DOHH2 (cell line): ENCODE data around the gene CD28.

Experiments
- H3F3A ChIP-seq: fragments of 200-600 bp; sonication (generic), shearing (Covaris generic); 2 replicates; pipeline ENCODE4 v1.6.0; 2016; ENCODE audit warnings: antibody characterized with exemption, mild to moderate bottlenecking; ENCODE audit not compliant: control insufficient read depth, insufficient read depth
- H3K27ac ChIP-seq: fragments of 200-600 bp; sonication (generic); 2 replicates; pipeline ENCODE4 v1.5.1; 2014; ENCODE audit warnings: low read depth, mild to moderate bottlenecking, low read length, moderate library complexity
- H3K27me3 ChIP-seq: fragments of 200-600 bp; sonication (generic); 2 replicates; pipeline ENCODE4 v1.6.1; 2014; ENCODE audit warnings: mild to moderate bottlenecking, low read length, mixed read lengths; ENCODE audit not compliant: control insufficient read depth
- H3K36me3 ChIP-seq: fragments of 200-600 bp; sonication (generic); 2 replicates; pipeline ENCODE4 v1.6.1; 2014; ENCODE audit warnings: mild to moderate bottlenecking, low read length, moderate library complexity, mixed read lengths; ENCODE audit not compliant: control insufficient read depth
- H3K4me1 ChIP-seq: fragments of 200-600 bp; sonication (generic); 2 replicates; pipeline ENCODE4 v1.6.1; 2014; ENCODE audit warnings: mild to moderate bottlenecking, low read length, mixed read lengths; ENCODE audit not compliant: control insufficient read depth
- H3K4me2 ChIP-seq: fragments of 200-600 bp; sonication (generic); 2 replicates; pipeline ENCODE4 v1.6.0; 2014; ENCODE audit warnings: mild to moderate bottlenecking, low read length, moderate library complexity
- H3K4me3 ChIP-seq: fragments of 200-600 bp; sonication (generic); 2 replicates; pipeline ENCODE4 v1.5.1; 2014; ENCODE audit warnings: mild to moderate bottlenecking, low read length, mixed read lengths
- H3K79me2 ChIP-seq: fragments of 200-600 bp; sonication (generic); 2 replicates; pipeline ENCODE4 v1.6.1; 2014; ENCODE audit warnings: mild to moderate bottlenecking, low read length, mixed read lengths; ENCODE audit not compliant: control insufficient read depth
- H3K9me2 ChIP-seq: fragments of 200-600 bp; sonication (generic); replicated peaks from 2 replicates; pipeline ENCODE4 v1.6.1; 2014; ENCODE audit warnings: mild to moderate bottlenecking, low read length, mixed read lengths; ENCODE audit not compliant: control insufficient read depth
- H3K9me3 ChIP-seq: fragments of 200-600 bp; sonication (generic); 2 replicates; pipeline ENCODE4 v1.6.1; 2014; ENCODE audit warnings: antibody characterized with exemption, low read length, mixed read lengths; ENCODE audit not compliant: control insufficient read depth, insufficient read depth
- H4K20me1 ChIP-seq: fragments of 200-600 bp; sonication (generic); 2 replicates; pipeline ENCODE4 v1.6.0; 2014; ENCODE audit warnings: low read depth, mild to moderate bottlenecking, antibody characterized with exemption, low read length, moderate library complexity; ENCODE audit not compliant: control insufficient read depth, insufficient read depth
- EZH2phosphoT487 ChIP-seq: fragments of 200-600 bp; sonication (generic); IDR thresholded peaks from 2 replicates; pipeline ENCODE4 v1.6.1; 2017; ENCODE audit warnings: borderline replicate concordance, mild to moderate bottlenecking, antibody characterized with exemption, low read length, moderate library complexity, mixed read lengths
- TF ChIP-seq, protein P1 (sequence below): fragments of 200-600 bp; sonication (generic); IDR thresholded peaks from one replicate; pipeline ENCODE4 v1.5.1; 2014; ENCODE audit warnings: antibody characterized with exemption, mild to moderate bottlenecking, low read depth, low read length; ENCODE audit not compliant: poor library complexity, severe bottlenecking

The CD28 gene

DNA sequence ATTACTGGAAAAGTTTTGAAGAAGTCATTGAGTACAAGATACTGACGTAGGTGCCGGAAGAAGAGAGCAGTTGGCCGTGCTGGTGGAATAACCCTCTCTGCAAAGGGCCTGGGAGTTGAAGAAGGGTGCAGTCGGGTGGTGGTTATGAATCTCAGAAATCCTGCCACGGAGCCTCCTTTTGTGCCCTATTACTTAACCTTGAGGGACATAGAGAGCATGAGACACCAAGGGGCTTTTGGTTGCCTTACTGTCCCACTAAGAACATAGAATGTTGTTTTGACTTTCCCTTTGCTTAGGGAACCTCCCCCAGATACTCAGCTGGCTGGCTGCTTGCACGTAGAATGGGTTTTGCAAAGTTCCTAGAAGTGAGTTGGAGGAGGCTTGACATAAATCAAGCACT is 1.3 kb upstream of the CD28 start:
- Histone ChIP-seq H3K4me1 (peaks cover 7% of the 10 kb centered on the region), H3K27me3 (peaks cover 40% of the 10 kb centered on the region), H3K36me3 (no peaks in the 10 kb centered on the region), H3K27ac (no peak overlapping the region), H3K9me3 (no peaks in the 10 kb centered on the region), H3K79me2 (no peaks in the 10 kb centered on the region), H4K20me1 (no peaks in the 10 kb centered on the region), H3K4me3 (no peak overlapping the region), H3F3A (no peaks in the 10 kb centered on the region), H3K4me2 (no peak overlapping the region), H3K9me2 (no peaks in the 10 kb centered on the region)
- TF ChIP-seq EZH2phosphoT487 = no peak
- TF ChIP-seq, protein P1, sequence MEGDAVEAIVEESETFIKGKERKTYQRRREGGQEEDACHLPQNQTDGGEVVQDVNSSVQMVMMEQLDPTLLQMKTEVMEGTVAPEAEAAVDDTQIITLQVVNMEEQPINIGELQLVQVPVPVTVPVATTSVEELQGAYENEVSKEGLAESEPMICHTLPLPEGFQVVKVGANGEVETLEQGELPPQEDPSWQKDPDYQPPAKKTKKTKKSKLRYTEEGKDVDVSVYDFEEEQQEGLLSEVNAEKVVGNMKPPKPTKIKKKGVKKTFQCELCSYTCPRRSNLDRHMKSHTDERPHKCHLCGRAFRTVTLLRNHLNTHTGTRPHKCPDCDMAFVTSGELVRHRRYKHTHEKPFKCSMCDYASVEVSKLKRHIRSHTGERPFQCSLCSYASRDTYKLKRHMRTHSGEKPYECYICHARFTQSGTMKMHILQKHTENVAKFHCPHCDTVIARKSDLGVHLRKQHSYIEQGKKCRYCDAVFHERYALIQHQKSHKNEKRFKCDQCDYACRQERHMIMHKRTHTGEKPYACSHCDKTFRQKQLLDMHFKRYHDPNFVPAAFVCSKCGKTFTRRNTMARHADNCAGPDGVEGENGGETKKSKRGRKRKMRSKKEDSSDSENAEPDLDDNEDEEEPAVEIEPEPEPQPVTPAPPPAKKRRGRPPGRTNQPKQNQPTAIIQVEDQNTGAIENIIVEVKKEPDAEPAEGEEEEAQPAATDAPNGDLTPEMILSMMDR = no peak

DNA sequence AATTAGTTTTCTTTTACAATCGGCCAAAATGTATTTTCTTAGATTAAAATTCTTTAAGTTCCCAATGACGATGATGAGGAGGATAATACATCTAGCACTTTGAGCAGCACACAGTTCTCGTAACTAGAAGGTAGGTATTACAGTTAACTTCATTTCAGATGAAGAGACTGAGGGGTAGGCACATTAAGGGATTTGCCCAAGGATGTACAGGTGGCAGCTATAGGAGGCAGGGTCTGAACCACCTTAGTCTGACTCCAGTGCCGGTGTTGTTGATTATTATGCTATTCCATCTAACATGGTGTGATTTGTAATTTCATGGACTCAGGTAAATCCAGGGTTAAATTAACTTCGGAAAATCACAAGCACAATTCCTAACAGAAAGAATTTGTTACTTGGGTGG is 1.1 kb downstream of the CD28 start:
- H3K36me3 ChIP-seq = no peaks in the 10 kb centered on the region
- H3K79me2 ChIP-seq = no peaks in the 10 kb centered on the region
- peaks cover 7% of the 10 kb centered on the region for H3K4me1 ChIP-seq
- no peaks in the 10 kb centered on the region for H3F3A ChIP-seq
- H3K9me2 ChIP-seq = no peaks in the 10 kb centered on the region
- no peak for TF ChIP-seq EZH2phosphoT487
- TF ChIP-seq, protein P1 = no peak
- no peak overlapping the region for H3K4me3 ChIP-seq
- H3K27ac ChIP-seq = no peak overlapping the region
- H3K4me2 ChIP-seq = no peak overlapping the region
- no peaks in the 10 kb centered on the region for H4K20me1 ChIP-seq
- no peaks in the 10 kb centered on the region for H3K9me3 ChIP-seq
- peaks cover 45% of the 10 kb centered on the region for H3K27me3 ChIP-seq

DNA sequence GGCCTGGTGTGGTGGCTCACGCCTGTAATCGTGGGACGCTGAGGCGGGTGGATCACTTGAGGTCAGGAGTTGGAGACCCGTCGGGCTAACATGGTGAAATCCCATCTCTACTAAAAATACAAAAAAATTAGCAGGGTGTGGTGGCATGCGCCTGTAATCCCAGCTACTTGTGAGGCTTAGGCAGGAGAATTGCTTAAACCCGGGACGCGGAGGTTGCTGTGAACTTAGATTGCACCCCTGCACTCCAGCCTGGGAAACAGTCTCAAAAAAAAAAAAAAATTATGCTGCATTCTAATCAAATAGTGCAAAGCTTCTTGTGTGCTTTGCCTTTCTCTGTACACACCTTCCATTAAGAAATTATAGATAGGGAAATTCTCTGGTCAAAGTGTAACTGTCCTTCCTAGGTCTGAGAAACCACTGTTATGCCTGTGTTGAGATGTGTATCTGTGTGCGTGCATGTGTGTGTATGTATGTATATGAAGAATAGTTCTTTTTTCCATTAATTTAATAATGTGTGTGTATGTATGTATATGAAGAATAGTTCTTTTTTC is 2.5 kb downstream of the CD28 start:
- TF ChIP-seq EZH2phosphoT487 = no peak
- TF ChIP-seq, protein P1 = no peak
- H3K9me2 ChIP-seq = no peaks in the 10 kb centered on the region
- H3K4me2 ChIP-seq = no peak overlapping the region
- H4K20me1 ChIP-seq = no peaks in the 10 kb centered on the region
- H3K36me3 ChIP-seq = no peaks in the 10 kb centered on the region
- H3F3A ChIP-seq = no peaks in the 10 kb centered on the region
- H3K9me3 ChIP-seq = no peaks in the 10 kb centered on the region
- H3K27ac ChIP-seq = no peak overlapping the region
- no peak overlapping the region for H3K4me3 ChIP-seq
- H3K27me3 ChIP-seq = peaks cover 46% of the 10 kb centered on the region
- H3K4me1 ChIP-seq = peaks cover 7% of the 10 kb centered on the region
- H3K79me2 ChIP-seq = no peaks in the 10 kb centered on the region
